Activated CD8-positive, alpha-beta memory T cell treated with anti-CD3 and anti-CD28 coated beads, Interleukin-2, amount 50 U/mL, for 24 hours (primary cell): ENCODE measurements around the gene FMO2.

Source experiments
- DNase-seq: peaks from one replicate; pipeline ENCODE4 v3.0.0-alpha.2; 2020; ENCODE audit errors: extremely low read depth

Gene FMO2

DNA sequence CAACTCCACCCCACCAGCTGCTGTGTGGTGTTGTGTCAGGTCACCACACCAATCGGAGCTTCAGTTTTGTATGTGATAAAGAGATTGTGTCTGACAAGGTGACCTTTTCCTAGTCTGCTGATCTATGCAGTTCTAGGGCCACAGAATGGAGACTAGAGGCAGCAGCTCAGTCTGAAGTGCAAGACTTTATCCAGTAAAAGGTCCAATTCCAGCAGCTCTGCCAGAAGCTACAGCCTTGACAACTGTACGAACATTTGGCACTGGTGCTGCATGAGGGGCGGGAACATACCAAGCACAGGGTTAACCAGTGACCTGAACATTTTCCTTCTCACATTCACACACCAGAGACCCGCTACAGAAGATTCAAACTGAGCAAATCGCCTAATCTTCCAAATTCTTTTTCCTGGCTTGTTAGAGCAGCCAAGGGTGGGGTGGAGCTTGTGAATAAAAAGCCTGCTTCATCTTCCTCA is 72.5 kb downstream of the FMO2 start:
- DNase-seq = no peak

DNA sequence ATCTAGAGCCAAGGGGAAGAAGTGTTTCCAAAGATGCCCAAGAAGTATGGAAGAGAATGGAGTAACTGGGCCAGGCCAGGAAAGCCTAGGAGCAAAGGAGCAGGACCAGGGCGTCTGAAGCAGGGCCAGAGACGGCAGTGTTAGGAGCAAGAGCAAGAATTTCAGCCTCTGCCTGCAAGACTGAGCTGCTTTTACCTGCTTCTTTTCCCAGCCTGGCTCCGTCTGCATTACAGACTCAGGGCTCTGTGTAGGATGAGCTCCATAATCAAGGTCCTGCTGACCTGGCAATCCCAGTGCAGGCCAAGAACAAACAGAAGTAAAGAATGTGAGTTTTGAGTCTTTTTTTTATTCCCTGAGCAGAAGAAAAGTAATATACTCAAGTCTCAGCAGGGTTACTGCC is 73.3 kb downstream of the FMO2 start:
- no peak for DNase-seq

DNA sequence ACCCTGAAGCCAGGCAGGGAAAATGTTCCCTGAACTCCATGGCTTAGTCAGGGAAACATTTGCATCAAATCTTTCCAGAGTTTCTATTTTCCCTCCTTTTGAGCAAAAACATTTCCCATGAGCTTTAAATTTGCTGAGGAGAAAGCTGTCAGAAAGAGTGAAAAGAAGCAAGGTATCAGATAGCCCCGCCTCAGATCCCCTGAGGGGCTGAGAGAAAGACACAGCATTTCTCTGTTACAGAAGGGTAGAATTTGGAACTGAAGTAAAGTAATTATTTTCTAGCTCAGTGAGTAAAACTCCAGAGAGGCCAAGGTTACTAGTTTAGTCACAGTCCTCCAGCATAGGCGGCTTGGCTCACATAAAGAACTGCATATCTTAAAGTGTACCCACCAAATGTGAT is 73.8 kb downstream of the FMO2 start:
- DNase-seq = no peak
